K562 (cell line): ENCODE results near the gene FGF21. TPM values are rescaled to one million over a fixed set of nuclear protein-coding genes. Genes with fewer than 3 reads are reported as not detected.
A peak's percentile ranks its signal among the peaks of the same experiment; 100 is the strongest.

Experiments
- BRD4 ChIP-seq: fragments of 200-600 bp; sonication (generic); IDR thresholded peaks from 2 replicates; pipeline ENCODE4 v1.6.1; 2017; ENCODE audit warnings: inconsistent platforms
- C11orf30 ChIP-seq: fragments of 450-650 bp; IDR thresholded peaks from 2 replicates; pipeline ENCODE4 v1.6.1; 2016; ENCODE audit warnings: low read depth, mild to moderate bottlenecking
- CAMTA2 ChIP-seq: fragments of 250-450 bp; sonication (Bioruptor Pico); conservative IDR thresholded peaks from 2 replicates; pipeline ENCODE4 v1.5.1; 2022
- CBFA2T3 ChIP-seq: fragments of 450-650 bp; IDR thresholded peaks from 2 replicates; pipeline ENCODE4 v1.6.1; 2017
- CEBPG ChIP-seq, 3 experiments: fragments of 200-800 bp in 1 of 3; sonication (Bioruptor generic) in 1 of 3; sonication (generic) in 1 of 3; formaldehyde crosslinking in 1 of 3; IDR thresholded peaks in 2 of 3; conservative IDR thresholded peaks in 1 of 3; 2 replicates each; pipeline versions ENCODE4 v1.6.1 to v1.8.0; 2016 to 2022; ENCODE audit warnings: missing compliant biosample characterization in 2 of 3, missing genetic modification characterization in 2 of 3, mild to moderate bottlenecking in 1 of 3, missing genetic modification reagents in 1 of 3
- EGR1 ChIP-seq: fragments of 450-650 bp; conservative IDR thresholded peaks from 2 replicates; pipeline ENCODE4 v1.6.1; 2017; ENCODE audit warnings: mild to moderate bottlenecking
- ESRRB ChIP-seq: fragments of 250-450 bp; sonication (Bioruptor Pico); IDR thresholded peaks from 2 replicates; pipeline ENCODE4 v1.5.0; 2020; ENCODE audit warnings: mild to moderate bottlenecking, moderate library complexity, borderline replicate concordance
- EWSR1 ChIP-seq: fragments of 450-650 bp; IDR thresholded peaks from 2 replicates; pipeline ENCODE4 v1.6.1; 2018; ENCODE audit warnings: borderline replicate concordance, mild to moderate bottlenecking, low read depth, moderate library complexity; ENCODE audit not compliant: partially characterized antibody
- GABPB1 ChIP-seq: sonication (generic); formaldehyde crosslinking; IDR thresholded peaks from 2 replicates; pipeline ENCODE4 v1.8.0; 2022; ENCODE audit warnings: mild to moderate bottlenecking, missing genetic modification reagents
- HNRNPUL1 ChIP-seq: fragments of 200-400 bp; formaldehyde crosslinking; IDR thresholded peaks from 2 replicates; pipeline ENCODE4 v1.6.1; 2017; ENCODE audit warnings: low read length
- JUND ChIP-seq, 2 experiments: IDR thresholded peaks; 2 replicates in 1 of 2; 3 replicates in 1 of 2; pipeline ENCODE4 v1.6.1; 2011; ENCODE audit warnings: borderline replicate concordance in 2 of 2, low read depth in 2 of 2, low read length in 2 of 2, improper control_type of control experiment in 1 of 2, missing biosample characterization in 1 of 2, missing genetic modification characterization in 1 of 2, missing genetic modification reagents in 1 of 2
- KAT7 ChIP-seq: sonication (generic); formaldehyde crosslinking; IDR thresholded peaks from 2 replicates; pipeline ENCODE4 v1.8.0; 2022; ENCODE audit warnings: missing genetic modification reagents, mild to moderate bottlenecking, borderline replicate concordance
- LARP7 ChIP-seq: fragments of 450-650 bp; IDR thresholded peaks from 2 replicates; pipeline ENCODE4 v1.6.1; 2016
- MEIS2 ChIP-seq: fragments of 450-650 bp; IDR thresholded peaks from 2 replicates; pipeline ENCODE4 v1.6.1; 2014; ENCODE audit warnings: mild to moderate bottlenecking; ENCODE audit not compliant: partially characterized antibody
- NCOA1 ChIP-seq: fragments of 450-650 bp; IDR thresholded peaks from 2 replicates; pipeline ENCODE4 v1.6.1; 2016; ENCODE audit warnings: low read depth
- NRF1 ChIP-seq, 2 experiments: fragments of 450-650 bp; IDR thresholded peaks in 1 of 2; conservative IDR thresholded peaks in 1 of 2; 2 replicates each; pipeline ENCODE4 v1.6.1; 2014; ENCODE audit warnings: mild to moderate bottlenecking in 2 of 2
- OTX1 ChIP-seq: fragments of 450-650 bp; formaldehyde crosslinking; IDR thresholded peaks from 2 replicates; pipeline ENCODE4 v1.4.0; 2022; ENCODE audit warnings: mild to moderate bottlenecking
- PHF8 ChIP-seq: fragments of 200-600 bp; sonication (generic); IDR thresholded peaks from 2 replicates; pipeline ENCODE4 v1.6.1; 2012; ENCODE audit warnings: mixed run types, mild to moderate bottlenecking, inconsistent platforms, low read length, moderate library complexity, borderline replicate concordance
- POLR2B ChIP-seq: fragments of 450-650 bp; IDR thresholded peaks from 2 replicates; pipeline ENCODE4 v1.6.1; 2018; ENCODE audit warnings: low read depth; ENCODE audit not compliant: partially characterized antibody
- POLR2G ChIP-seq: fragments of 200-400 bp; formaldehyde crosslinking; IDR thresholded peaks from 2 replicates; pipeline ENCODE4 v1.6.1; 2017; ENCODE audit warnings: low read depth, mild to moderate bottlenecking, antibody characterized with exemption, low read length, moderate library complexity
- POLR2H ChIP-seq: IDR thresholded peaks from 2 replicates; pipeline ENCODE4 v1.6.1; 2016; ENCODE audit warnings: missing genetic modification characterization, low read depth, mild to moderate bottlenecking, control low read depth, missing compliant biosample characterization, moderate library complexity
- SMARCE1 ChIP-seq: fragments of 450-650 bp; IDR thresholded peaks from 2 replicates; pipeline ENCODE4 v1.7.1; 2016; ENCODE audit warnings: mild to moderate bottlenecking
- SOX6 ChIP-seq: fragments of 450-650 bp; IDR thresholded peaks from 2 replicates; pipeline ENCODE4 v1.6.1; 2014; ENCODE audit warnings: mild to moderate bottlenecking
- SRSF7 ChIP-seq: fragments of 200-400 bp; formaldehyde crosslinking; optimal IDR thresholded peaks from 2 replicates; pipeline ENCODE3; 2017; ENCODE audit warnings: mild to moderate bottlenecking, low read depth, low read length
- ZFP36 ChIP-seq: fragments of 150-350 bp; IDR thresholded peaks from 2 replicates; pipeline ENCODE4 v1.6.1; 2018; ENCODE audit warnings: low read length, low read depth; ENCODE audit not compliant: partially characterized antibody
- ZFX ChIP-seq: sonication (generic); formaldehyde crosslinking; IDR thresholded peaks from 2 replicates; pipeline ENCODE4 v1.8.0; 2022; ENCODE audit warnings: mild to moderate bottlenecking, missing genetic modification reagents, moderate library complexity
- ZNF184 ChIP-seq: sonication (generic); formaldehyde crosslinking; IDR thresholded peaks from 2 replicates; pipeline ENCODE4 v1.5.0; 2020; ENCODE audit warnings: missing genetic modification reagents
- ZNF239 ChIP-seq: fragments of 250-450 bp; sonication (Bioruptor Pico); IDR thresholded peaks from 2 replicates; pipeline ENCODE4 v1.4.0; 2020; ENCODE audit warnings: mild to moderate bottlenecking
- ZNF445 ChIP-seq: fragments of 250-450 bp; sonication (Bioruptor Pico); IDR thresholded peaks from 2 replicates; pipeline ENCODE4 v1.4.0; 2020; ENCODE audit warnings: low read depth, mild to moderate bottlenecking, moderate library complexity
- polyA plus RNA-seq, 8 experiments: library from polyadenylated mRNA; depleted of rRNA in 4 of 8; stranded (reverse) in 5 of 8; unstranded in 3 of 8; fragments of >200 nt; fragmentation: Nextera tagmentation in 2 of 8; fragmentation: Illumina TruSeq in 1 of 8; extraction: Ambion mirVana in 2 of 8; extraction: Trizol in 1 of 8; gene quantifications; 2 replicates each; pipeline versions ENCODE4 v1.2.1 to v1.2.3, GENCODE V29; 2011 to 2014; ENCODE audit warnings: inconsistent platforms in 1 of 8, missing spikeins in 1 of 8
- total RNA-seq, 7 experiments: library from RNA; depleted of rRNA in 6 of 7; stranded (reverse); fragments of >200 nt in 6 of 7; fragmentation: Illumina TruSeq in 2 of 7; extraction: Trizol in 2 of 7; gene quantifications; 2 replicates each; pipeline versions ENCODE4 v1.2.1 to v1.2.3, GENCODE V29; 2011 to 2021; ENCODE audit warnings: low replicate concordance in 1 of 7
- TF ChIP-seq, protein P1 (sequence below): sonication (generic); formaldehyde crosslinking; IDR thresholded peaks from 2 replicates; pipeline ENCODE4 v1.9.0; 2022; ENCODE audit warnings: mild to moderate bottlenecking, missing genetic modification reagents

FGF21 gene
- total and polyA plus RNA-seq, 9 of the 15 experiments (the other 6 are each of a cell fraction or from before 2014, with no cell fraction given) = 0.04 to 0.77 (median 0.09) TPM; not detected in 6

DNA sequence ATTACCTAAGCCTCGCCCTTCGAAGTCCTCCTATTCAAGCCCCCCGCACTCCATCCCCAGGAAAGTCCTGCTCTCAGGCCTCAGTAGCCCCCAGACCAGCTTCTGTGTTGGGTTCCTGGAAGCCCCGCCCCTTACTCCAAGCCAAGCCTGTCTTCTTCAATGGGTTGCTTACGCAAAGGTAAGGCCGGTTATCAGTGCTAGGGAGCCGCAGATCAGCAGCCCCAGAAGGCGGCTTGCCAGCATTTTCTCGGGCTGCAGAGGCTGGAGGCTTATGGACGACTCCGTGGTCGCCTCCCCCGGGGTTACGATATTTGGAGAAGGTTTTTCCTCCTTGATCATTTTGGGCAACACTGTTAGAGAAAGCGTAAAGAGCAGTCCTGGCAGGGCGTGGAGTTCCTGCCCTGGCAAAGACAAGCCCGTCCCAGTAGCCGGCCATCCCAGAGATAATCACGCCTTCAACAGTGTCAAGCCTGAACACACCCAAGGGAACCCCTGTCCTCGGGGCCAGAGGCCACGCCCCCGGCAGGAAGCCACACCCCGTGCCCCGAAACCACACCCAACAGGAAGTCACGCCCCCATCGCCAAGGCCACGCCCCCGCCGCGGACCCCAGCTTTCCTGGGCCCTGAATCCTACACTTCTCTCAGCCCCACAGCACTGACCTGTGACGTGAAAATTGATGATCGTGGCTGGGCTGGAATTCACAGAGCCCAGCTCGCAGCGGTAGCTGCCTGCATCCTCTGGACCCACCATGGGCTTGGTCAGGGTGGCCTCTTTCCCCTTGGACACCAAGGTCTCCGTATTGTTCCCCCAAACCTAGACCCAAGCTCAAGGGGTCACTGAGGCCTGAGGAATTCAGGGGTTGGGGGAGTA is 14.0 kb upstream of the FGF21 start (continued):
- TF ChIP-seq POLR2G = peak; percentile 75
- peak; percentile 49 for TF ChIP-seq EGR1
- TF ChIP-seq POLR2B = peak; percentile 33
- TF ChIP-seq ZNF239 = no peak
- peak; percentile 52 for TF ChIP-seq CBFA2T3
- TF ChIP-seq EWSR1 = no peak
- TF ChIP-seq SRSF7 = no peak
- TF ChIP-seq MEIS2 = peak; percentile 32
- no peak for TF ChIP-seq C11orf30
- no peak for TF ChIP-seq ZFP36
- TF ChIP-seq ESRRB = no peak
- TF ChIP-seq POLR2H (tag) = no peak
- no peak for TF ChIP-seq NCOA1
- 0 out of 2 replicates have a peak, but pooled peaks have one; percentile 21 for TF ChIP-seq KAT7 (CRISPR knock-in tag)
- TF ChIP-seq BRD4 = no peak
- no peak for TF ChIP-seq CEBPG (CRISPR knock-in tag; IDR thresholded peaks at IDR 0.05)
- 0 out of 4 replicates have a peak, but pooled peaks of 1 of the 2 experiments have one; percentile 26 for TF ChIP-seq CEBPG (tag; conservative IDR thresholded peaks at IDR 0.05 in 1 of 2, IDR thresholded peaks at IDR 0.05 in 1 of 2)
- no peak for TF ChIP-seq HNRNPUL1
- TF ChIP-seq, protein P1, sequence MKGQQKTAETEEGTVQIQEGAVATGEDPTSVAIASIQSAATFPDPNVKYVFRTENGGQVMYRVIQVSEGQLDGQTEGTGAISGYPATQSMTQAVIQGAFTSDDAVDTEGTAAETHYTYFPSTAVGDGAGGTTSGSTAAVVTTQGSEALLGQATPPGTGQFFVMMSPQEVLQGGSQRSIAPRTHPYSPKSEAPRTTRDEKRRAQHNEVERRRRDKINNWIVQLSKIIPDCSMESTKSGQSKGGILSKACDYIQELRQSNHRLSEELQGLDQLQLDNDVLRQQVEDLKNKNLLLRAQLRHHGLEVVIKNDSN (CRISPR knock-in tag) = peak; percentile 81
- TF ChIP-seq ZNF184 (CRISPR knock-in tag) = no peak
- peak; percentile 64; the same call in 1 of the 2 replicates for TF ChIP-seq OTX1 (CRISPR knock-in tag)
- peak; percentile 51 to 63 for TF ChIP-seq NRF1 (conservative IDR thresholded peaks at IDR 0.05 in 1 of 2, IDR thresholded peaks at IDR 0.05 in 1 of 2)
- 0 out of 2 replicates have a peak, but pooled peaks have one; percentile 36 for TF ChIP-seq GABPB1 (CRISPR knock-in tag)
- peak; percentile 49; the same call in 1 of the 2 replicates for TF ChIP-seq PHF8
- peak; percentile 38; the same call in 1 of the 2 replicates for TF ChIP-seq SOX6
- 0 out of 2 replicates have a peak, but pooled peaks have one; percentile 75 for TF ChIP-seq CAMTA2 (CRISPR knock-in tag)
- peak; percentile 8; the same call in 1 of the 2 replicates for TF ChIP-seq JUND (IDR thresholded peaks at IDR 0.05; ENCODE audit: borderline replicate concordance, low read depth, low read length)
- no peak for TF ChIP-seq JUND (tag; IDR thresholded peaks at IDR 0.05; ENCODE audit: borderline replicate concordance, low read depth, low read length)
- peak; percentile 74 for TF ChIP-seq SMARCE1
- TF ChIP-seq LARP7 = no peak
- TF ChIP-seq ZFX (CRISPR knock-in tag) = peak; percentile 66; the same call in 1 of the 2 replicates
- no peak for TF ChIP-seq ZNF445 (CRISPR knock-in tag)
